Measurements from ENCODE around the gene DUT. TPM values are rescaled to one million over a fixed set of nuclear protein-coding genes. Genes with fewer than 3 reads are reported as not detected.

Gene DUT
- 45.1 and 50.9 TPM in 2 replicates for total RNA-seq
- polyA plus RNA-seq: 65.9 and 70.4 TPM in 2 replicates

DNA sequence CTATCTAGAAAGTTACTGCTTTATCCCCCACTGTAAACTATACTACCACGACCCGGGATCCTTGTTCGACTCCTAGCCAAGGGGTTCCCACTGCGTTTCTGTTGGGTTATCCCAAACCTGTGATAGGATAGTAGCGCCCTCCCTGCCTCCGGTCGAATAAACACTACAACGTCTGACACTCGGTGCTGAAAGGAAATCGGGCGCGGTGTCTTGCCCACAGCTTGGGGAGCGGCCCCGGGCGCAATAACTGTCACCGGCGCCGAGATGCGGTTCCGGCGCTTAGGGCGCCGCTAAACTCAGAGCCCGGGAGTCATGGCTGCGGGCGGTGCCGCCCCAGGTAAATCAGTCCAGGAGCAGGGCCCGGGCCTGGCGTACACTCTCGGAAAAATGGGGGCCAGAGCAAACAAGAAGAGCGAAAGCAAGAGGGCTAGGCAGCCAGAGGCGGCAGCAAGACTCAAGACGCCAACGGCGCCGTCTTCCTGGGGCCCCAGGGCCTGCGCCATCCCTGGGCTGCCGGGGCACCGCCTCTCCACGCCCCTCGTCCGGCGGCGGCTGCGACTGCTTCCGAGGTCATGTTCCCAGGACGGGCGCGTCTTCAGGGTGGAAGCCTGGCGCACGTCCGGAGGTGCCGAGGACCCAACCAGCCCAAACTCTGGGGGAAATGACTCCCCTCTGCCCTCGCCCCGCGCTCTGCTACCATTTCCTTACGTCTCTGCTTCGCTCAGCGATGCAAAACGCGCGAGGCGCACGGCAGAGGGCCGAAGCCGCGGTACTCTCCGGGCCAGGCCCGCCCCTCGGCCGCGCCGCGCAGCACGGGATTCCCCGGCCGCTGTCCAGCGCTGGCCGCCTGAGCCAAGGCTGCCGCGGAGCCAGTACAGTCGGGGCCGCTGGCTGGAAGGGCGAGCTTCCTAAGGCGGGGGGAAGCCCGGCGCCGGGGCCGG, at the start of gene DUT:
Gene DUT (plus strand): TSS at position 575 of the 941 bp plus-strand sequence. CDS start 87 bp downstream, at position 662.
- Histone ChIP-seq H2AFZ (peak within 1 kb of the TSS; percentile 99), H3K79me2 (peaks cover 10% of the 10 kb centered on the region), H3K9me2 (replicated peaks; ENCODE audit: insufficient read depth) (no peaks in the 10 kb centered on the region), H3K27me3 (no peaks in the 10 kb centered on the region), H3K27ac (peak within 1 kb of the TSS; percentile 95), H3K36me3 (replicated peaks; ENCODE audit: insufficient read depth, low read depth) (no peaks in the 10 kb centered on the region), H4K20me1 (ENCODE audit: insufficient read depth, poor library complexity, severe bottlenecking) (peaks cover 6% of the 10 kb centered on the region), H3K9me3 (ENCODE audit: low read depth) (no peaks in the 10 kb centered on the region), H3K4me3 (peak within 1 kb of the TSS; percentile 91), H3K4me2 (peak within 1 kb of the TSS; percentile 100), H3K4me1 (ENCODE audit: insufficient read depth) (peaks cover 8% of the 10 kb centered on the region)
- peak; percentile 89 for DNase-seq (ENCODE audit: low spot score)
- TF ChIP-seq, protein P1, sequence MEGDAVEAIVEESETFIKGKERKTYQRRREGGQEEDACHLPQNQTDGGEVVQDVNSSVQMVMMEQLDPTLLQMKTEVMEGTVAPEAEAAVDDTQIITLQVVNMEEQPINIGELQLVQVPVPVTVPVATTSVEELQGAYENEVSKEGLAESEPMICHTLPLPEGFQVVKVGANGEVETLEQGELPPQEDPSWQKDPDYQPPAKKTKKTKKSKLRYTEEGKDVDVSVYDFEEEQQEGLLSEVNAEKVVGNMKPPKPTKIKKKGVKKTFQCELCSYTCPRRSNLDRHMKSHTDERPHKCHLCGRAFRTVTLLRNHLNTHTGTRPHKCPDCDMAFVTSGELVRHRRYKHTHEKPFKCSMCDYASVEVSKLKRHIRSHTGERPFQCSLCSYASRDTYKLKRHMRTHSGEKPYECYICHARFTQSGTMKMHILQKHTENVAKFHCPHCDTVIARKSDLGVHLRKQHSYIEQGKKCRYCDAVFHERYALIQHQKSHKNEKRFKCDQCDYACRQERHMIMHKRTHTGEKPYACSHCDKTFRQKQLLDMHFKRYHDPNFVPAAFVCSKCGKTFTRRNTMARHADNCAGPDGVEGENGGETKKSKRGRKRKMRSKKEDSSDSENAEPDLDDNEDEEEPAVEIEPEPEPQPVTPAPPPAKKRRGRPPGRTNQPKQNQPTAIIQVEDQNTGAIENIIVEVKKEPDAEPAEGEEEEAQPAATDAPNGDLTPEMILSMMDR (IDR thresholded peaks at IDR 0.05; ENCODE audit: poor library complexity): peak; percentile 12
- no peak for TF ChIP-seq EZH2 (IDR thresholded peaks at IDR 0.05; ENCODE audit: borderline replicate concordance)
- TF ChIP-seq EZH2phosphoT487 (IDR thresholded peaks at IDR 0.05; ENCODE audit: low read depth, severe bottlenecking, unreplicated experiment): no peak
- 1% methylated on average over 85 of the region's 89 CpGs for WGBS (ENCODE audit: low lambda C conversion rate, missing lambda C conversion rate)

DNA sequence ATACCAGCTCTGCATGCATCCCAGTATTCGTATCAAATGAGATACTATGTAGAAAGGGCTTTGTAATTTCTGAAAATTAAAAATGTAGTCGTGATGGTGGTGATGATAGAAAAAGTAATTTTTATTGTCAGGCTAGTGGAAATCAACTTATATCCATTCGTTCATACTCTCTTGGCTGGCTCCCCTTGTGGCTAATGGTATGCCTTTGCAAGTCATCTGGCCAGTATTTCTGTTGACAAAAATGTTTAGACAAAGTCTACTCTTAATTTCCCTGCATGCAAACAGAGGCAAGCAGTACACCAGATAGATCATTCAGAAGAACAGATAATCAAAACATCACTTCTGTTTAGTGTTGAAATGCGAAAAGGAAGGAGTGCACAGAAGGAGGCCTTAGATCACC, 49.6 kb upstream of the DUT start:
- Histone ChIP-seq H3K36me3 (replicated peaks; ENCODE audit: insufficient read depth, low read depth) (no peaks in the 10 kb centered on the region), H3K4me1 (ENCODE audit: insufficient read depth) (no peaks in the 10 kb centered on the region), H3K27ac (no peak overlapping the region), H3K27me3 (peaks cover 2% of the 10 kb centered on the region), H4K20me1 (ENCODE audit: insufficient read depth, poor library complexity, severe bottlenecking) (no peaks in the 10 kb centered on the region), H3K4me3 (no peak overlapping the region), H3K9me2 (replicated peaks; ENCODE audit: insufficient read depth) (no peaks in the 10 kb centered on the region), H3K79me2 (no peaks in the 10 kb centered on the region), H3K9me3 (ENCODE audit: low read depth) (no peaks in the 10 kb centered on the region), H3K4me2 (no peak overlapping the region), H2AFZ (no peak overlapping the region)
- 89% methylated on average over 4 of the region's 4 CpGs for WGBS (ENCODE audit: low lambda C conversion rate, missing lambda C conversion rate)
- no peak for DNase-seq (ENCODE audit: low spot score)
- TF ChIP-seq EZH2 (IDR thresholded peaks at IDR 0.05; ENCODE audit: borderline replicate concordance) (no peak), EZH2phosphoT487 (IDR thresholded peaks at IDR 0.05; ENCODE audit: low read depth, severe bottlenecking, unreplicated experiment) (no peak)
- TF ChIP-seq, protein P1 (IDR thresholded peaks at IDR 0.05; ENCODE audit: poor library complexity): no peak

DNA sequence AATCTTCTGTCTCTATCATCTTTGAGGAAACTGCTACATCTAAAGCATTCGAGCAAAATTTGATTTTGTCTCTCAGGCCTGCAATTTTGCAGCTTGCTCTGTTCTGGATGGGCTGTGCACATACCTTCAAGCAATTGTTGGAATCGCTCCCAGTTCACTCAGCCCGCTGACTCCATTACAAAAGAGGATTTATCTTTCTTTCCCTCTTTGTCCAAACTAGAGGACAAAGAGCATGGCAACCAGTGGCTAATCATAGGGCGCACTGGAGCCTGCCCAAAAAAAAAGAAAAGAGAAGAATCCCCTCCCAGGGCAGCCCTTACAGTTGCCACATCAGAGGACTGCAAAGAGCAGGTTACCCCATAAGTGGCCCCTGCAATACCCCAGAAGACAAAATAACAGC, 49.0 kb upstream of the DUT start:
- Histone ChIP-seq H3K4me1 (ENCODE audit: insufficient read depth) (no peaks in the 10 kb centered on the region), H3K9me3 (ENCODE audit: low read depth) (no peaks in the 10 kb centered on the region), H4K20me1 (ENCODE audit: insufficient read depth, poor library complexity, severe bottlenecking) (no peaks in the 10 kb centered on the region), H3K27ac (no peak overlapping the region), H3K36me3 (replicated peaks; ENCODE audit: insufficient read depth, low read depth) (no peaks in the 10 kb centered on the region), H3K79me2 (no peaks in the 10 kb centered on the region), H2AFZ (no peak overlapping the region), H3K27me3 (no peaks in the 10 kb centered on the region), H3K9me2 (replicated peaks; ENCODE audit: insufficient read depth) (no peaks in the 10 kb centered on the region), H3K4me3 (no peak overlapping the region), H3K4me2 (no peak overlapping the region)
- no peak for TF ChIP-seq EZH2phosphoT487 (IDR thresholded peaks at IDR 0.05; ENCODE audit: low read depth, severe bottlenecking, unreplicated experiment)
- no peak for TF ChIP-seq EZH2 (IDR thresholded peaks at IDR 0.05; ENCODE audit: borderline replicate concordance)
- TF ChIP-seq, protein P1 (IDR thresholded peaks at IDR 0.05; ENCODE audit: poor library complexity): no peak
- 82% methylated on average over 4 of the region's 4 CpGs for WGBS (ENCODE audit: low lambda C conversion rate, missing lambda C conversion rate)
- DNase-seq (ENCODE audit: low spot score): no peak
